ENCODE results near the gene GUCY2D.
"Not testable (repeated sequence)": the region's sequence is repeated elsewhere in the genome, so short reads cannot be mapped to it uniquely, and the experiment has no call there.

The GUCY2D gene

GRCh38 chr17:8001976-8002720 lies at the start of gene GUCY2D:
GUCY2D (plus strand) TSS chr17:8002615; CDS start chr17:8003048, 433 bp downstream.
- DNase-seq: no peak

- DNase-seq: not testable (repeated sequence)
Measured at GRCh38 chr17:7953266-7953665, 49.1 kb upstream of the GUCY2D start.

- no peak for DNase-seq
Measured at GRCh38 chr17:7955414-7956227, 46.8 kb upstream of the GUCY2D start.

- DNase-seq: no peak
Measured at GRCh38 chr17:7956228-7956965, 46.0 kb upstream of the GUCY2D start.

GRCh38 chr17:7959503-7960253 lies 42.7 kb upstream of the GUCY2D start:
- DNase-seq: no peak

- no peak for DNase-seq
Measured at GRCh38 chr17:7961421-7961820, 41.0 kb upstream of the GUCY2D start.

- no peak for DNase-seq
Measured at GRCh38 chr17:7967751-7968150, 34.7 kb upstream of the GUCY2D start.

- no peak for DNase-seq
Measured at GRCh38 chr17:7969433-7969832, 33.0 kb upstream of the GUCY2D start.

GRCh38 chr17:7971651-7972050 lies 30.8 kb upstream of the GUCY2D start:
- DNase-seq: no peak

GRCh38 chr17:7972131-7972785 lies 30.2 kb upstream of the GUCY2D start:
- DNase-seq: no peak

- no peak for DNase-seq
Measured at GRCh38 chr17:7974638-7975131, 27.7 kb upstream of the GUCY2D start.

GRCh38 chr17:7977039-7977438 lies 25.4 kb upstream of the GUCY2D start:
- no peak for DNase-seq

GRCh38 chr17:7977805-7978204 lies 24.6 kb upstream of the GUCY2D start:
- no peak for DNase-seq

- no peak for DNase-seq
Measured at GRCh38 chr17:7982173-7982572, 20.2 kb upstream of the GUCY2D start.

GRCh38 chr17:7982666-7983065 lies 19.7 kb upstream of the GUCY2D start:
- DNase-seq: no peak

- no peak for DNase-seq
Measured at GRCh38 chr17:7984904-7985303, 17.5 kb upstream of the GUCY2D start.

- no peak for DNase-seq
Measured at GRCh38 chr17:7987112-7987893, 15.1 kb upstream of the GUCY2D start.

- peak; percentile 63 for DNase-seq
Measured at GRCh38 chr17:7988750-7989178, 13.7 kb upstream of the GUCY2D start.

- DNase-seq: peak; percentile 52
Measured at GRCh38 chr17:7989781-7990655, 12.4 kb upstream of the GUCY2D start.

GRCh38 chr17:7992516-7992915 lies 9.9 kb upstream of the GUCY2D start:
- DNase-seq: no peak
